Gastrocnemius medialis (tissue), 4 donors: ENCODE results near the gene MERTK.

Experiments
- CTCF ChIP-seq, 5 experiments: fragments of 450-650 bp in 3 of 5; fragments of 200-600 bp in 2 of 5; sonication (generic) in 2 of 5; IDR thresholded peaks in 4 of 5; conservative IDR thresholded peaks in 1 of 5; 1 replicate in 4 of 5; 2 replicates in 1 of 5; pipeline ENCODE4 v1.5.1; 2016 to 2019; ENCODE audit warnings: antibody characterized with exemption in 5 of 5, mild to moderate bottlenecking in 3 of 5, moderate library complexity in 3 of 5
- POLR2A ChIP-seq, 2 donors: fragments of 450-650 bp; IDR thresholded peaks; one replicate each; pipeline ENCODE4 v1.6.1; 2017; ENCODE audit warnings: antibody characterized with exemption in 2 of 2, mild to moderate bottlenecking in 2 of 2, moderate library complexity in 2 of 2

- no peak for TF ChIP-seq CTCF (IDR thresholded peaks at IDR 0.05 in 4 of 5, conservative IDR thresholded peaks at IDR 0.05 in 1 of 5)
- no peak for TF ChIP-seq POLR2A (IDR thresholded peaks at IDR 0.05)
Observed at GRCh38 chr2:111950236-111950635, 51.8 kb downstream of the MERTK start.
